Myocyte (in vitro differentiated cells): Measurements from ENCODE around the gene PGM1. TPM values are rescaled to one million over a fixed set of nuclear protein-coding genes. Genes with fewer than 3 reads are reported as not detected.

Source experiments
- DNase-seq: peaks from one replicate; pipeline ENCODE4 v3.0.0-alpha.2; 2012; ENCODE audit warnings: low read depth
- total RNA-seq: library from RNA; depleted of rRNA; stranded (reverse); fragments of >200 nt; gene quantifications from 2 replicates; pipeline ENCODE4 v1.2.3, GENCODE V29; 2014

The PGM1 gene
- total RNA-seq, 1 donor from 2014 or later, result 100 TPM

DNA sequence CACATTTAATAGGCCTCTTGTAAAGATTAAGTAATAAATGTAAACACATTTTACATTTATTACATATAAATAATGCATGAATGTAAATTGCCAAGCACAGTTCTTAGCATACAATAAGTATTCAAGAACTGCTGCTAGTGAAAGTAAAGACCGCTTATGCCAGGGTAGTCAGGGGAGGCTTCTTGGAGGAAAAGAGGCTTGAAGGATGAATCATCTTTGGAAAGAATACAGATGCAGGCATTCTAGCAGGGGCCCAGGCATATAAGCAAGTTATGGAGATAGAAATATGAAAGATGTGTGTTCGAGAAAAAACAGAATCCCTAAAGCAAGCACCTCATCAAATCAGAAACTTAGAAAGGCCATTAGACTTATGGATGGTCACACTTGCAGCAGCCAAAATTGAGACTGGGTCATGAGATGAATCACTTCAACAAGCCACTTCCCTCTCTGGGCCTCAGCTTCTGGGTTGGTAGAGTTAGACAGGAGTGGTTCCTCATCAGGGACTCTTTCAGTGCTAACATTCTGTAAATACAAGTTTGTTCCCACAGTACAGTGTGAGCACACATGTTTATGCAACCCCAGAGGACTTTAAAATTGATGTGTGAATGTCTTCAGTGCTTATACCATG lies 100.8 kb downstream of the PGM1 start:
- DNase-seq, result no peak

DNA sequence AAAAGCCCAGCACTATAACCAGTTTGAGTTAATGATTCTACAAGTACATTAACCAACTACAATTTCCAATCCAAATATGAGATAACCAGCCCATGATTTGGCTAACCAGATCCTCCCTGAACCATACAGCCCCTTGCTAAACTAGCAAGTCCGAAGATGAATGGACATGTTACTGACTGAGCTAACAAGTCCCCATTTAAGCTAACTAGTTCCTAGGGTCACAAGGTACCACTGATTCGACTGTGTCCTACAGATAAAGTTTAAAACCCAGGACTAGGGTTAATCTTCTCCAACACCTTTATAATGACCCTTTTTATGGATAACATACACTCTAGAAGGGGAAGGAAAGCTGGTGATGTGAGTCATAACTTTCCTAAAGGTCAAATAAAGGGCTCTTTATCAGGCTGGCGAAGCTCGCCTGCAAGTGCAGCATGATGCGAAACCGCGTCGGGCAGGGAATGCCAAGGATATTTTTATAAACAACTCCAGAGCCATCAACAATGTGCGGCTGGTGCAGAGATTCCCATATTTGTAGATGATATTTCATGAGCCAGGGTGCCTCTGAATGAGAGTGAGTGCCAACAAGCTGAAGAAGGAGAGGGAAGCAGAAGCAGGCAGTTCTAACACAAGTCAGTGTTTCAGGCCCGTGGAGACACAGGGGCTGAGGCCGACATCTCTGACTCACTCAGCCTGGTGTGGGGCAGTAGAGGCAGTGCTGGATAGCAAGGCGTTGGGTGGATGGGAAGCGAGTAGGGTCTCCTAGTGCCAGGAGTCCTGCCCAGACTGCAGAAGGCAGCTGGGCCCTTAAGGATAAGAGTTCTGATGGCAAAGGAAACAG lies 105.0 kb downstream of the PGM1 start:
- no peak for DNase-seq

DNA sequence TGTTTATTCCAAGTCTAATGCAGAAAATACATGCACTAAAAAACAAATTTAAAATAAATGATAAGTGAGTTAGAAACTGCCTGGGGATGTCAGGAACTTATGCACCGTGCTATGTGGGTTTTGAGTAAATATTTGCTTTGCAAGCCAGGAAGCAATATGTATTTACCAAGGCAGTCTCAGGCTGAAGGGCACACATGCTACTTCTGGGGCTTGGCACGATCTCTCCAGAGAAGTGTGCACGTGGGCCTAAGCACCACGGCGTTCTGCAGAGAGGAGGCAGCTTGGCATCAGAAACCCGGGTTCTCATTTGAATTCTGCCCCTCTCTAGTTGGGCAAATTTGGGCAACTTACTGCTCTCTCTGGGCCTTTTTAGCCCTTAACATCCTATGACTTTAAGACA lies 108.0 kb downstream of the PGM1 start:
- DNase-seq, result no peak

DNA sequence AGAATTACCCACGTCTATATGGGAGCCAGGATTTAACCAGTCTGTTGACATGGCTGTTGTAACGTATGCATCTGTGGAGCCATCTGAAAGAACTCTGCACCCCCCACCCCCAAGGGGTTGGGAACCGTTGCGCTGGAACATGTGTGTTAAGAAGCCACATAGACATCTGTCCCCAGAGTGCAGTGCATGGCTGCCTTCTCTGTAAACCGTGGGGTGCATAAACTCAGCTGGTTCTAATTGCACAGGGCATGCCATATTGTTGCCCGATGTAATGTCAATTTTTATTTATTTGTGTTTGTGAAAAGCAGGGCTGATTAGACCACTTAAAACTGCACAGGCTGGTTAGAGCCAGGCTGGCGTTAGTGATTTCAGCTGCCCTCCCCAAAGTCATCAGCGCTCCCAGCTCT lies 110.5 kb downstream of the PGM1 start:
- DNase-seq, result no peak

DNA sequence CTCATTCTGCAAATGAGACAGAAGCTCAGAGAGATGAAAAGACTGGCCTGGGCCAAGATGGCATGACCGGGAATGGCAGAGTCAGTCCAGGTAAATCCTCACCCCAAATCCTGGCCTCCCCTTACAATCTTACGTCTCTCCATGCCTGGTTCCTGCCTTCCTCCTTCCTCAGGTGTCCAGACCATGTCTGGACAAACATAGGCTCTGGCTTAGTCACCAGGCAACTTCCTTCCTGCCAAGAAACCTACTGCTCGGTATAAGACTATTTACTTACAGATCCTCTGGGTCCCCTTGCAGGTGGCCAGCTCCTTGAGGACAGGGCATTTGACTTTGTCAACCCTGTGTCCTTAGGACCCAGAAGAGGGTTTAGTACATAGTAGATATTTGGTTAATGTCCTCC lies 111.2 kb downstream of the PGM1 start:
- no peak for DNase-seq

DNA sequence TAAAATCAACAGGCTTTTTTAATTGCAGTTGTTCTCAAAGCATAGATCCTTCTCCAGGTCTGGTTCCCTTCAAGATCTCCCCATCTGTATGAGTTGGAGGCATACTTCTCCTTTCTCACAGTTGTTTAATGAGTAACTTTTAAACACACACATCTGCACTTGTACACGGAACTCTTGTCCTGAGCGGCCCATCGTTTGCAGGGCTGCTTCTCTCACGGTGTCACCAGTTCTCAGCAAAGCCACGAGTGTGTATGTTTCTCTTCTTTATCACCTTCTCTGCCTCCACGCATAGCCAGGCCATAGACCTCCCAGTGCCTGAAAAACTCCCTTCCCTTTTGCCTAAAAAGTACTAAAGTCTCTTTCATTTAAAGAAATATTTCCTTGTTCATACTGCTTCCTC lies 111.9 kb downstream of the PGM1 start:
- DNase-seq, result no peak

DNA sequence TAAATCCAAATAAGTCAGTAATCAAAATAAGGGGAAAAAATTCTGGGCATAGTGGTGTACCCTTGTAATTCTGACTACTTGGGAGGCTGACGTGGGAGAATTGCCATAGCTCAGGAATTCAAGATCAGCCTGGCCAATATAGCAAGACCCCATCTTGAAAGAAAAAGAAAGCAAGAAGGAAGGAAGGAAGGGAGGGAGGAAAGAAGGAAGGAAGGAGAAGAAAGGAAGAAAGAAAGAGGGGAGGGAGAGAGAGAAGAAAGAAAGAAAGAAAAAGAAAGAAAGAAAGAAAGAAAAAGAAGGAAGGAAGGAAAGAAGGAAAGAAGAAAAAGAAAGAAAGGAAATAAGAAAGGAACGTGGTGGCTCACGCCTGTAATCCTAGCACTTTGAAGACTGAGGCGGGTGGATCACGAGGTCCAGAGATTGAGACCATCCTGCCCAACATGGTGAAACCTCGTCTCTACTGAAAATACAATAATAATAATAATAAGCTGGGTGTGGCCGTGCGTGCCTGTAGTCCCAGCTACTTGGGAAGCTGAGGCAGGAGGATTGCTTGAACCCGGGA lies 116.1 kb downstream of the PGM1 start:
- no peak for DNase-seq

Other genes with a start within 250 kb of the PGM1 start
- gene ALG6, start 225.8 kb upstream of the PGM1 start, total RNA-seq, result 7.5 and 7.6 TPM in 2 replicates
- 13.7 and 18.1 TPM in 2 replicates for gene ITGB3BP, start 70.2 kb upstream of the PGM1 start, total RNA-seq
- 8.8 and 9.8 TPM in 2 replicates for gene EFCAB7, start 69.9 kb upstream of the PGM1 start, total RNA-seq
- 2.5 and 3.0 TPM in 2 replicates for gene ROR1, start 180.6 kb downstream of the PGM1 start, total RNA-seq